Measurements from ENCODE around the gene B4GALT6.

DNA sequence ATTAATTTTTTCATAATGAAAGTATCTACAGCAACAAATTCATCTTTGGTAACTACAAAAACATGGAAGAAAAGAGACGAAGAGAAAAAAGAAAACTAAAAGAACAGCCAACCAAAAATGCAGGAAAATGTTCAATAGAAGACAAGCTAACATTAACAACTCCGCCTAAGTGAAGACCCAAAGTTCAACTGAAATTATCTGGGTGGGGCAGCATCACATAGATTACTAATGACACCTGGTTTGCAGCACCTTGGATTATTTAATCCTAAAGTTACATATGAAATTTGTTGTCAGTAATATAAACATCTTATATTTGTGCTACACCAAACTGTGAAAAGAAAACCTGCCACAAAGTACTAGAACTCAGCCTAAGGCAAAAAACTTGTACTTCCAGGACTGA, 14.8 kb downstream of the B4GALT6 start:
- TF ChIP-seq CTCF (IDR thresholded peaks at IDR 0.05) (no peak), POLR2A (IDR thresholded peaks at IDR 0.05) (no peak)

Data from body of pancreas (tissue), 4 donors.